BLaER1 (cell line): Measurements from ENCODE around the gene LOXL4.
"Not testable (repeated sequence)": the region's sequence is repeated elsewhere in the genome, so short reads cannot be mapped to it uniquely, and the experiment has no call there.

ENCODE experiments used
- H3K27ac ChIP-seq: shearing (Covaris generic); formaldehyde crosslinking; 2 replicates; pipeline ENCODE4 v1.8.1; 2022
- H3K27me3 ChIP-seq: shearing (Covaris generic); formaldehyde crosslinking; 2 replicates; pipeline ENCODE4 v1.8.1; 2022
- H3K36me3 ChIP-seq: shearing (Covaris generic); formaldehyde crosslinking; 2 replicates; pipeline ENCODE4 v1.8.1; 2022
- H3K4me1 ChIP-seq: shearing (Covaris generic); formaldehyde crosslinking; 2 replicates; pipeline ENCODE4 v1.8.1; 2022
- H3K4me2 ChIP-seq: shearing (Covaris generic); formaldehyde crosslinking; 2 replicates; pipeline ENCODE4 v1.8.1; 2022
- H3K4me3 ChIP-seq: shearing (Covaris generic); formaldehyde crosslinking; 2 replicates; pipeline ENCODE4 v1.8.1; 2022
- H3K9ac ChIP-seq: shearing (Covaris generic); formaldehyde crosslinking; 2 replicates; pipeline ENCODE4 v1.8.1; 2022
- H3K9me3 ChIP-seq: shearing (Covaris generic); formaldehyde crosslinking; 2 replicates; pipeline ENCODE4 v1.8.1; 2022
- H4K20me1 ChIP-seq: shearing (Covaris generic); formaldehyde crosslinking; 2 replicates; pipeline ENCODE4 v1.8.1; 2022
- Cebpa-rat ChIP-seq: shearing (Covaris generic); IDR thresholded peaks from 2 replicates; pipeline ENCODE4 v1.8.1; 2022

LOXL4 gene

DNA sequence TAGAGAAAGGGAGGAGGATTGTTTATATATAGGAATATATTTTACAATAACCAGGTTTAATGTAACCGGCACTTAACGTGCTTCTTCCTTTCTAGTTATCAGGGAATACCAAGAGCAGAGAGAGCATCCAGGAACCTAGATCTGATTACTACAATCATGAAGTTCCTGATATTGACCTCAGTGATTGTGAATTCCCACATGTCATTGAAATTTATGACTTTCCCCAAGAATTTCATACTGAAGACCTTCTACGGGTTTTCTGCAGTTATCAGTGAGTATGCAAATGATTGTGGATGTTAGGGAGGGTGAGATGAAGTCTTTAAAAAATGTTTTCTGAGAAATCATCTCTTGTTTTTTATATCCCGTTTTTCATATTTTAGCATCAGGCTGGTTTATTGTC, 36.6 kb downstream of the LOXL4 start:
- no peak overlapping the region for H3K4me2 ChIP-seq
- H4K20me1 ChIP-seq: peaks cover 16% of the 10 kb centered on the region; the same call in 1 of the 2 replicates
- no peaks in the 10 kb centered on the region for H3K4me1 ChIP-seq
- H3K9me3 ChIP-seq: peaks cover 15% of the 10 kb centered on the region
- no peak overlapping the region for H3K4me3 ChIP-seq
- no peak overlapping the region for H3K27ac ChIP-seq
- H3K9ac ChIP-seq: no peak overlapping the region
- no peak for TF ChIP-seq Cebpa-rat
- no peaks in the 10 kb centered on the region for H3K27me3 ChIP-seq
- H3K36me3 ChIP-seq: peaks cover 53% of the 10 kb centered on the region

- H3K4me1 ChIP-seq, H3K4me2 ChIP-seq, H3K27me3 ChIP-seq, H3K4me3 ChIP-seq, H3K27ac ChIP-seq, H3K9ac ChIP-seq: not testable (repeated sequence)
- peaks cover 35% of the 10 kb centered on the region for H4K20me1 ChIP-seq
- peaks cover 38% of the 10 kb centered on the region for H3K36me3 ChIP-seq
- peaks cover 24% of the 10 kb centered on the region for H3K9me3 ChIP-seq
Measured at GRCh38 chr10:98228266-98228665, 39.7 kb downstream of the LOXL4 start.

- peaks cover 39% of the 10 kb centered on the region for H3K36me3 ChIP-seq
Measured at GRCh38 chr10:98227713-98228112, 40.3 kb downstream of the LOXL4 start.

DNA sequence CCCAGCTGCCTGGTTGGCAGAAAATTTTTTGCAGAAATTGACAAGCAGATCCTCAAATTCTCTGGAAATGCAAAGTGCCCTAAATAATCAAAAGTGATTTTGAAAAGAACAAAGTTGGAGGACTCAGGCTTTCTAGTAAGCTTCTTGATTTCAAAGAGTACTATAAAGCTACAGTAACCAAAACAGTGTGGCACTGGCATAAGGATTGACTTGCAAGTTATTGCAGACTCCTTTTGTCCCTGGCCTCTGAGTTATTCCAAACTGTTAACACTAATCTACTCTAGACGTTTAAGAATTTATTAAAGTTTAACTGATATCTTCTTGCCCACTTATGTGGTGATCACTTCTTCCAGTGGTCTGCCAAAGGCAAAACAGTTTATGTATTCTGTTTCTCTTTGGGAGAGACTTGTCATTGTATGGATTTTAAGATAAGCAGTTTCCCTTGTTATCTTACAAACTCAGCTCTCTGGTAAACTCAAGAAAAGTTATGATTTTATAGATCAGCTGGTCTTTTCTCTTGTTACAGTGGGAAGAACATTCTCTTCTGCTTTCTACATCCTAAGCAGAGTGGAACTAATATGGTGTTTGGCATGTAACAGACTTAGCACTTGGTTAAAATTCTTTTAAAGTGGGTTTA, 41.4 kb downstream of the LOXL4 start:
- Histone ChIP-seq H3K4me2 (no peak overlapping the region), H3K9me3 (peaks cover 24% of the 10 kb centered on the region), H3K27ac (no peak overlapping the region), H3K4me3 (no peak overlapping the region), H3K27me3 (no peaks in the 10 kb centered on the region), H4K20me1 (peaks cover 30% of the 10 kb centered on the region), H3K9ac (no peak overlapping the region), H3K4me1 (no peaks in the 10 kb centered on the region), H3K36me3 (peaks cover 34% of the 10 kb centered on the region)
- TF ChIP-seq Cebpa-rat: no peak

More at GRCh38 chr10:98227713-98228112, 40.3 kb downstream of the LOXL4 start:
- not testable (repeated sequence) for H3K4me3 ChIP-seq, H3K27me3 ChIP-seq, H3K4me1 ChIP-seq, H3K9ac ChIP-seq, H3K27ac ChIP-seq, H3K4me2 ChIP-seq
- H4K20me1 ChIP-seq: peaks cover 35% of the 10 kb centered on the region
- peaks cover 24% of the 10 kb centered on the region for H3K9me3 ChIP-seq

DNA sequence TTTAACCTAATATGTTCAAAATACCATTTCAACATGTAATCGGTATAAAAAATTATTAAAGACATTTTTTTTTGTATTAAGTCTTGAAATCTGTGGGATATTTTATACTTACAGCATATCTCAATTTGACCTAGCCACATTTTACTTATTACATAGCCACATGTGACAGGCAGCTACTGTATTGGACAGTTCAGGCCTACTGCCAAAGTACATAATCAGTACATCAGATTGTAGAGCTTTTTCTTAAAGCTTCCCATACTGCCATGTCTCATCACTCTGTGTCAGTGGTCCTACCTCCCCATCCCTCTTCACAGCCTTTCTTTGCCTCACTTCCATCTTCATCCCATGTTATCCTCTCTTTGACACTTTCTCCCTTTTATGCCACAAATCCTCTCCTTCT, 43.0 kb downstream of the LOXL4 start:
- Histone ChIP-seq H3K4me2 (no peak overlapping the region), H3K4me1 (no peaks in the 10 kb centered on the region), H3K27me3 (no peaks in the 10 kb centered on the region), H3K9ac (no peak overlapping the region), H4K20me1 (peaks cover 20% of the 10 kb centered on the region), H3K4me3 (no peak overlapping the region), H3K9me3 (peaks cover 28% of the 10 kb centered on the region), H3K27ac (no peak overlapping the region), H3K36me3 (peaks cover 27% of the 10 kb centered on the region)
- TF ChIP-seq Cebpa-rat: no peak

- H3K9ac ChIP-seq: no peak overlapping the region
- H4K20me1 ChIP-seq: peaks cover 20% of the 10 kb centered on the region
- no peak for TF ChIP-seq Cebpa-rat
- H3K4me2 ChIP-seq: no peak overlapping the region
- peaks cover 32% of the 10 kb centered on the region for H3K36me3 ChIP-seq
- H3K27ac ChIP-seq: no peak overlapping the region
- no peaks in the 10 kb centered on the region for H3K27me3 ChIP-seq
- no peak overlapping the region for H3K4me3 ChIP-seq
- H3K9me3 ChIP-seq: peaks cover 33% of the 10 kb centered on the region
- H3K4me1 ChIP-seq: no peaks in the 10 kb centered on the region
Measured at GRCh38 chr10:98224509-98224908, 43.5 kb downstream of the LOXL4 start.

DNA sequence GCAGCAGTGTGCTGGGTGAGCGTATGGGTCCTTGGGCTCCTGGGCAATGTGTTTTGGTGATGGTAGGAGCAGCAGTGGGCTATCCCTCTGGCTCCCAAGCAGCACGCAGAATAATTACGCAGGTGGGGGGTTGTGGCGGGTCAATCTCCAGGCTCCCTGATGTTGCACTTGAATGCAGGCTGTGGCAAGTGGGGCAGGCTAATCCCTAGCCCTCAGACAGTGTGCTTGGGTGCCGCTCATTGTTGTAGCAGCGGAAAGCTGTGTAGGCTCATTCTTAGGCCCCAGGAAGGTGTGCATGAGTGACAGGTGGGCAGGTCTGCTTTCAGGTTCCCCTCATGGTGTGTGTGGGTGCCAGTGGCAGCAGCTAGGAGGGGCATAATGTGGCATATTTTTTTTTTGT, 44.1 kb downstream of the LOXL4 start:
- no peak overlapping the region for H3K9ac ChIP-seq
- TF ChIP-seq Cebpa-rat: no peak
- no peaks in the 10 kb centered on the region for H3K4me1 ChIP-seq
- H3K4me2 ChIP-seq: no peak overlapping the region
- H3K9me3 ChIP-seq: peaks cover 39% of the 10 kb centered on the region
- no peak overlapping the region for H3K27ac ChIP-seq
- H3K27me3 ChIP-seq: no peaks in the 10 kb centered on the region
- H3K4me3 ChIP-seq: no peak overlapping the region
- H3K36me3 ChIP-seq: peaks cover 37% of the 10 kb centered on the region
- peaks cover 20% of the 10 kb centered on the region for H4K20me1 ChIP-seq

- H4K20me1 ChIP-seq: peaks cover 13% of the 10 kb centered on the region; the same call in 1 of the 2 replicates
- H3K4me2 ChIP-seq: no peak overlapping the region
- peaks cover 33% of the 10 kb centered on the region for H3K36me3 ChIP-seq
Measured at GRCh38 chr10:98217801-98218200, 50.2 kb downstream of the LOXL4 start.

GRCh38 chr10:98215373-98215772, 52.6 kb downstream of the LOXL4 start:
- Histone ChIP-seq H3K9ac (no peak overlapping the region), H3K4me2 (no peak overlapping the region), H3K27me3 (no peaks in the 10 kb centered on the region), H3K4me3 (no peak overlapping the region), H3K9me3 (peaks cover 33% of the 10 kb centered on the region), H3K4me1 (peaks cover 6% of the 10 kb centered on the region; the same call in 1 of the 2 replicates), H3K27ac (no peak overlapping the region), H4K20me1 (peaks cover 27% of the 10 kb centered on the region; the same call in 1 of the 2 replicates), H3K36me3 (peaks cover 56% of the 10 kb centered on the region)
- no peak for TF ChIP-seq Cebpa-rat

More at GRCh38 chr10:98217801-98218200, 50.2 kb downstream of the LOXL4 start:
- H3K27me3 ChIP-seq: no peaks in the 10 kb centered on the region
- H3K4me3 ChIP-seq: no peak overlapping the region
- no peak for TF ChIP-seq Cebpa-rat
- H3K9me3 ChIP-seq: peaks cover 33% of the 10 kb centered on the region
- H3K27ac ChIP-seq: no peak overlapping the region
- no peak overlapping the region for H3K9ac ChIP-seq
- peaks cover 6% of the 10 kb centered on the region; the same call in 1 of the 2 replicates for H3K4me1 ChIP-seq

DNA sequence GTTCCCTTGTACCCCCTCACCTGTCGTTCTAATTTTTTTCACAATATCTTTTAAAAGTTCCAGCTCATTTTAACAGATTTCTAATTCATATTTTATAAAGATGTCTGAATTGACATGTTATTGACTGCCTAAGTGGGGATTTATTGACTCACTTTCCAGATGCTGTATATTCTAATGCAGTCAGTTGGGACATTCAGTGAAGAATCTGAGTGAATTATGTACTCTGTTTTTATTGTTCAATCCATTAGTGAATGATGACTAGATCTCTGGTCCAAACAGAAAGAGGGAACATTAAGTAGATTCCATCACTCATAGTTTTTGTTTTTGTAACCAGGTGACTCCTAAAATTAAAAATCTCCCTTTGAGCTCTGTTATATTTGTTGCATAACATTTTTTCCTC, 54.3 kb downstream of the LOXL4 start:
- peaks cover 27% of the 10 kb centered on the region; the same call in 1 of the 2 replicates for H4K20me1 ChIP-seq
- no peak overlapping the region for H3K4me3 ChIP-seq
- H3K9ac ChIP-seq: no peak overlapping the region
- peaks cover 17% of the 10 kb centered on the region for H3K9me3 ChIP-seq
- no peaks in the 10 kb centered on the region for H3K27me3 ChIP-seq
- peaks cover 6% of the 10 kb centered on the region; the same call in 1 of the 2 replicates for H3K4me1 ChIP-seq
- H3K4me2 ChIP-seq: no peak overlapping the region
- peaks cover 55% of the 10 kb centered on the region for H3K36me3 ChIP-seq
- no peak for TF ChIP-seq Cebpa-rat
- H3K27ac ChIP-seq: no peak overlapping the region
